Muscle of arm (tissue), 12 donors: ENCODE measurements around the gene UBA5. TPM values are rescaled to one million over a fixed set of nuclear protein-coding genes. Genes with fewer than 3 reads are reported as not detected.
A peak's percentile ranks its signal among the peaks of the same experiment; 100 is the strongest.

Experiments
- DNase-seq: peaks from one replicate; pipeline ENCODE4 v3.0.0-alpha.2; 2013
- polyA plus RNA-seq, 12 donors: library from polyadenylated mRNA; unstranded; fragments of 120-200 nt; gene quantifications; one replicate each; pipeline ENCODE4 v1.2.1, GENCODE V29; 2013; ENCODE audit not compliant: insufficient read length in 12 of 12

UBA5 gene
- polyA plus RNA-seq, 12 donors, result 21.3 to 49.0 (median 38.5) TPM; not detected in 1

- DNase-seq, result no peak
Measured at GRCh38 chr3:132713977-132714727, 54.0 kb downstream of the UBA5 start.

DNA sequence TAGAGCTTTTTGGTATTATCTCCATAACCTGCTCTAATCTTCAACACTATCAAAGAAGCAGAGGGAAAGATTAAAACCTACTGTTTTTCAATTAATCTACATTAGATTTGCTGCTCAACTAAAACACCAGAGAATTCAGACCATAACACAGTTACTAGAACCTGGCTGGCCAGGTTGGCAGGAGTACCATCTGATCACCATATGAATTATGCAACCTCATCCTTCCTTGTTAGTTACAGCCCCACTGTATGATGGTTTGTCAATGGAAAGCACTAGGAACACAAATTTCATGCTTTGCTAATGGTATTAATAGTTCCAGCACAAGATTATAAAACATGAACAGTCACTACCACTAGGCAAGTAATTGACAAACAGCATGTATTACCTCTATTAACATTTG lies 56.2 kb downstream of the UBA5 start:
- DNase-seq, result no peak

DNA sequence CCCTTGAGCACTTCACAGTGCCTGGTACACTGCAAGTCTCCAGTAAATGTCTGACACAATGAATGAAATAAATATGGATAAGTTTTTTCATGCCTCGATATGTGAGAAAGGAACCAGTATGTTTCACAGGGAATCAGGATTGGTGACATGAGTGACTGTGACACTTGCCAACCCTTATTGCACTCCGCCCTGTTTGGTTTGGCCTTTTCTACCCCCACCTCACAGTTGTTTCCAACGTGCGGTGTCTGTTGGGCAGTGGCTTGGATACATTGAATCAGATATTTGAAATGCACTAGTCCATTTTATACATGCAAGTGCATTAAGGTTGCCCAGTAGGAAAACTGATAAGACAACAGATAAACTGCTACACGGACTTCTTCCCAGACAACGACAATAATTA lies 60.1 kb downstream of the UBA5 start:
- DNase-seq, result no peak

GRCh38 chr3:132721479-132722164 lies 61.5 kb downstream of the UBA5 start:
- peak; percentile 69 for DNase-seq

DNA sequence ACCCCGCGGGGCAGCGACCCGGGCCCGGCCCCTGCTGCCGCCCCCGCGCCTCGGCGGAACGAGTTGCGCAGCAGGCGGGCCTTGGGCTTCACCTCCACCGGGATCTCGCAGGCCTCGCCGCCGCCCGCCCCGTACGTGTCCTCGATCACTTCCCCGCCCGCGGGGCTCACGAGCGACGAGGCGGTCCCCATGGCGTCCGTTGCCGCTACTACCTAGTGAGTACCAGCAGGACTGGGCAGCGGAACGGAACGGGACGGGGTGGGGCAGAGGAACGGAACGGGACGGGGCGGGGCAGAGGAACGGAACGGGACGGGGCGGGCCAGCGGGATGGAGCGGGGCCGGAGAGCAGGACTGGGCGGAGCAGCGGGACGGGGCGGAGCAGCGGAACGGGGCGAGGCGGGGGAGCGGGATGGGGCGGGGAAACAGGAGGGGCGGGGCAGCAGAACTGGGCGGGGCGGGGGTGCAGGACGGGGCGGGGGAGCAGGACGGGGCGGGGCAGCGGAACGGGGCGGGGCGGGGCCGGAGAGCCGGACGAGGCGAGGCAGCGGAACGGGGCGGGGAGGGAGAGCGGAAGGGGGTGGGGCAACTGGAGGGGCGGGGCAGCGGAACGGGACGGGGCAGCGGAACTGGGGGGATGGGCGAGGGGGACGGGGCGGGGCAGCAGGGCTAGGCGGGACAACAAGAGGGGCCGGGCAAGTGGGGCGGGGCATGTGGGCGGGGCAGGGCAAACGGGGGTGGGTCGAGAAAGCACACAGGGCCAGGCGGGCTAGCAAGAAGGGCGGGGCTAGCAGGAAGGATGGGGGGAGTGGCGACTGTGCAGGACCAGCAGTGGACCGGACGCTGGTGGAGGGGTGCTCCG lies 62.3 kb downstream of the UBA5 start, which contains the start of gene NPHP3:
NPHP3 (minus strand) TSS at position 245 of the 859 bp plus-strand sequence; CDS start at position 191, 54 bp downstream.
- DNase-seq, result peak; percentile 97

DNA sequence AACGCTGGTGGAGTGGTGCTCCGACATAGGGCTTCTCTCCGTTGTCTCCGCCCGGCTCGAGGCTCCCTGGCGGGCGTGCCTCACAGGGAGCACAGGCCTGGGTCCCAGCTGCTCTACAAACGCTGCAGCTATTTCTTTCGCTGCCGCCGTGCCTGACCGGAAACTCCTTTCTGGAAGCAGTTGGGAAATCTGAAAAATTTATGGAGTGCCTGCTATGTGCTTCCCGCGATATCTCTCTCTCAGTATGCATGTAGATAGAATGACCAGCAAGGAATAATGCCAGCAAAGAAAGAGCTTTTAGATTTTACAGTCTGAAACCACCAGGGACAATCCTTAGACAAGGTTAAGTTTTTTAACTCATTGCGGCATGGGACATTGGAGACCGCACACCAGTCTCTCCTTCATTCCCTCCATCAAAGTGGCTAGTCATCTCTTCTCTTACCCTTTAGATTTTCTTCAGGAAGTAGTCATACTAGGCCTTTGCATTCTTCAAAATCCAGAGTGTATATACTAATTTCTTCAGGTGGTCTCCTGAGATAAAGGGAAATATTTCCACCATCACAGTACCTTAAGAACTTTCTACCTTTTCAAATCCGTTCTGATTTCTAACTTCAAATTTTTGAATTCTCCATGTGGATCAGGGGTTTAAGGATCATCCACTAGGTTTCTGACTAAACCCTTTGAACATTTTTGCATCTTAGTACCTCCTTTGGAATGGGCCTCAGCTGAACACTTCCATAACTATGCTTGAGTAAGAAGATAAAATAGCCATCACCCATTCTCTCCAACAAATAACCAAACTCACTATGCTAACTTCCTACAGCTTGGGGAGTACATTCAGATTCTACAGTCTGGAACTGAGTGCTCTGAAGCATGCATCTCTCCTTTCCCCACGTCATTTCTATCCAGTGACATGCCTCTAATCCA lies 63.2 kb downstream of the UBA5 start:
- DNase-seq, result no peak

GRCh38 chr3:132726341-132726823 lies 66.3 kb downstream of the UBA5 start:
- DNase-seq, result peak; percentile 41

Other genes starting within 250 kb of the UBA5 start
- gene DNAJC13, start 242.8 kb upstream of the UBA5 start, polyA plus RNA-seq, result 10 to 100 TPM in 11 of 12 donors, not detected in 1; 27.6 to 42.8 (median 37.8) TPM
- 10 to 100 TPM in 2 of 12 donors, 1 to 10 TPM in 6, under 1 TPM in 2, not detected in 2; 0.60 to 22.4 (median 1.3) TPM for gene ACKR4, start 63.1 kb upstream of the UBA5 start, polyA plus RNA-seq
- 10 to 100 TPM in 8 of 12 donors, 1 to 10 TPM in 3, not detected in 1; 8.2 to 43.0 (median 13.3) TPM for gene ACAD11, start 520 bp upstream of the UBA5 start, polyA plus RNA-seq
- gene NPHP3, start 62.1 kb downstream of the UBA5 start, polyA plus RNA-seq, result 10 to 100 TPM in 11 of 12 donors, not detected in 1; 24.7 to 67.3 (median 37.7) TPM